ENCODE measurements around the gene TKTL2. TPM values are rescaled to one million over a fixed set of nuclear protein-coding genes. Genes with fewer than 3 reads are reported as not detected.

TKTL2 gene
- total RNA-seq, 1 experiment from 2014 or later = not detected

GRCh38 chr4:163474027-163474426 is 473 bp upstream of the TKTL2 start:
- Mint-ChIP-seq H3K4me3 (no peak overlapping the region), H3K9me3 (no peaks in the 10 kb centered on the region), H3K4me1 (no peaks in the 10 kb centered on the region), H3K36me3 (ENCODE audit: insufficient read depth in 1 of 3, low read depth in 3 of 3) (no peaks in the 10 kb centered on the region), H3K27ac (no peak overlapping the region), H3K27me3 (ENCODE audit: low read depth) (no peaks in the 10 kb centered on the region; the same call in none of the 2 replicates)
- Histone ChIP-seq H3K18ac (ENCODE audit: insufficient read length, low read depth, low read length) (no peak overlapping the region), H2BK120ac (ENCODE audit: low read depth, low read length, poor library complexity, severe bottlenecking) (no peak overlapping the region), H3K4me1 (ENCODE audit: insufficient read depth, low read length) (no peaks in the 10 kb centered on the region), H3K23me2 (ENCODE audit: insufficient read length, low read depth, low read length, poor library complexity, severe bottlenecking) (no peaks in the 10 kb centered on the region), H3K27ac (ENCODE audit: insufficient read length, low read depth, low read length) (no peak overlapping the region), H3K27me3 (ENCODE audit: insufficient read depth, low read length) (no peaks in the 10 kb centered on the region), H3K14ac (ENCODE audit: insufficient read depth, low read length) (no peak overlapping the region), H2AFZ (ENCODE audit: low read length) (no peak overlapping the region), H3K4ac (ENCODE audit: low read depth, low read length) (no peak overlapping the region), H2BK20ac (ENCODE audit: low read depth, low read length, poor library complexity, severe bottlenecking) (no peak overlapping the region), H2BK5ac (ENCODE audit: insufficient read length, low read length) (no peak overlapping the region), H4K91ac (ENCODE audit: insufficient read length, low read depth, low read length) (no peak overlapping the region), H3K79me2 (ENCODE audit: insufficient read depth, low read length) (no peaks in the 10 kb centered on the region), H3K9ac (ENCODE audit: extremely low read depth, insufficient read length, low read length) (no peak overlapping the region), H2AK5ac (ENCODE audit: insufficient read length, low read length) (no peak overlapping the region), H3K4me2 (ENCODE audit: insufficient read depth, insufficient read length, low read length) (no peak overlapping the region), H4K5ac (ENCODE audit: insufficient read length, low read depth, low read length) (no peak overlapping the region), H2BK12ac (ENCODE audit: insufficient read length, low read depth, low read length) (no peak overlapping the region), H3K9me3 (ENCODE audit: control insufficient read depth, low read depth, low read length) (no peaks in the 10 kb centered on the region), H2BK15ac (ENCODE audit: low read depth, low read length) (no peak overlapping the region), H4K20me1 (ENCODE audit: control insufficient read depth, insufficient read depth, insufficient read length) (no peaks in the 10 kb centered on the region), H3T11ph (ENCODE audit: low read length) (no peak overlapping the region), H3K23ac (ENCODE audit: insufficient read length, low read depth, low read length) (no peak overlapping the region), H3K79me1 (ENCODE audit: insufficient read depth, low read depth, low read length, poor library complexity, severe bottlenecking) (no peaks in the 10 kb centered on the region), H4K8ac (replicated peaks; ENCODE audit: insufficient read length, low read depth, low read length) (no peak overlapping the region), H3K56ac (ENCODE audit: insufficient read length, low read depth, low read length) (no peak overlapping the region)
- DNase-seq = no peak
- no CpG with 5 or more reads among the region's 3 CpGs for WGBS (ENCODE audit: extremely low coverage, insufficient read length, low lambda C conversion rate)
- TF ChIP-seq, protein P1, sequence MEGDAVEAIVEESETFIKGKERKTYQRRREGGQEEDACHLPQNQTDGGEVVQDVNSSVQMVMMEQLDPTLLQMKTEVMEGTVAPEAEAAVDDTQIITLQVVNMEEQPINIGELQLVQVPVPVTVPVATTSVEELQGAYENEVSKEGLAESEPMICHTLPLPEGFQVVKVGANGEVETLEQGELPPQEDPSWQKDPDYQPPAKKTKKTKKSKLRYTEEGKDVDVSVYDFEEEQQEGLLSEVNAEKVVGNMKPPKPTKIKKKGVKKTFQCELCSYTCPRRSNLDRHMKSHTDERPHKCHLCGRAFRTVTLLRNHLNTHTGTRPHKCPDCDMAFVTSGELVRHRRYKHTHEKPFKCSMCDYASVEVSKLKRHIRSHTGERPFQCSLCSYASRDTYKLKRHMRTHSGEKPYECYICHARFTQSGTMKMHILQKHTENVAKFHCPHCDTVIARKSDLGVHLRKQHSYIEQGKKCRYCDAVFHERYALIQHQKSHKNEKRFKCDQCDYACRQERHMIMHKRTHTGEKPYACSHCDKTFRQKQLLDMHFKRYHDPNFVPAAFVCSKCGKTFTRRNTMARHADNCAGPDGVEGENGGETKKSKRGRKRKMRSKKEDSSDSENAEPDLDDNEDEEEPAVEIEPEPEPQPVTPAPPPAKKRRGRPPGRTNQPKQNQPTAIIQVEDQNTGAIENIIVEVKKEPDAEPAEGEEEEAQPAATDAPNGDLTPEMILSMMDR (conservative IDR thresholded peaks at IDR 0.05) = no peak

All from H9 (cell line).